GM18858 (cell line): ENCODE data around the gene SUPT6H.

Experiments
- ATAC-seq: cut with Tn5 transposase; IDR thresholded peaks from one replicate; pipeline ENCODE4 v1.9.1; 2021; ENCODE audit not compliant: unreplicated experiment

Gene SUPT6H

GRCh38 chr17:28747801-28748750 is 86.1 kb downstream of the SUPT6H start:
- no peak for ATAC-seq

GRCh38 chr17:28748852-28749515 is 87.0 kb downstream of the SUPT6H start:
- no peak for ATAC-seq

GRCh38 chr17:28749516-28750177 is 87.6 kb downstream of the SUPT6H start:
- ATAC-seq = no peak

- peak; percentile 68 for ATAC-seq
Measured at GRCh38 chr17:28750178-28751047, 88.4 kb downstream of the SUPT6H start.

- ATAC-seq = no peak
Measured at GRCh38 chr17:28751600-28752366, 89.8 kb downstream of the SUPT6H start.
